Measurements from ENCODE around the gene TMEM244.
"Not testable (repeated sequence)": the region's sequence is repeated elsewhere in the genome, so short reads cannot be mapped to it uniquely, and the experiment has no call there.

TMEM244 gene

GRCh38 chr6:129866256-129866655 lies 5.1 kb upstream of the TMEM244 start:
- DNase-seq = no peak

GRCh38 chr6:129865013-129865412 lies 3.9 kb upstream of the TMEM244 start:
- DNase-seq = no peak

GRCh38 chr6:129863664-129864063 lies 2.5 kb upstream of the TMEM244 start:
- no peak for DNase-seq

GRCh38 chr6:129859524-129859923 lies 1.6 kb downstream of the TMEM244 start:
- no peak for DNase-seq

- no peak for DNase-seq
Observed at GRCh38 chr6:129857838-129858237, 3.3 kb downstream of the TMEM244 start.

- no peak for DNase-seq
Observed at GRCh38 chr6:129853996-129854711, 7.0 kb downstream of the TMEM244 start.

- DNase-seq = no peak
Observed at GRCh38 chr6:129852257-129852858, 8.8 kb downstream of the TMEM244 start.

GRCh38 chr6:129849456-129849855 lies 11.7 kb downstream of the TMEM244 start:
- no peak for DNase-seq

GRCh38 chr6:129846761-129847160 lies 14.4 kb downstream of the TMEM244 start:
- DNase-seq = no peak

- no peak for DNase-seq
Observed at GRCh38 chr6:129845696-129846095, 15.4 kb downstream of the TMEM244 start.

- no peak for DNase-seq
Observed at GRCh38 chr6:129844118-129844891, 16.8 kb downstream of the TMEM244 start.

- no peak for DNase-seq
Observed at GRCh38 chr6:129843573-129843972, 17.5 kb downstream of the TMEM244 start.

GRCh38 chr6:129842881-129843409 lies 18.2 kb downstream of the TMEM244 start:
- no peak for DNase-seq

- no peak for DNase-seq
Observed at GRCh38 chr6:129842137-129842536, 19.0 kb downstream of the TMEM244 start.

GRCh38 chr6:129839562-129839961 lies 21.6 kb downstream of the TMEM244 start:
- not testable (repeated sequence) for DNase-seq

- no peak for DNase-seq
Observed at GRCh38 chr6:129835691-129836090, 25.4 kb downstream of the TMEM244 start.

- no peak for DNase-seq
Observed at GRCh38 chr6:129832299-129832698, 28.8 kb downstream of the TMEM244 start.

GRCh38 chr6:129828229-129828628 lies 32.9 kb downstream of the TMEM244 start:
- DNase-seq = no peak

GRCh38 chr6:129818251-129818650 lies 42.9 kb downstream of the TMEM244 start:
- DNase-seq = no peak

- no peak for DNase-seq
Observed at GRCh38 chr6:129817821-129818220, 43.3 kb downstream of the TMEM244 start.

GRCh38 chr6:129817332-129817731 lies 43.8 kb downstream of the TMEM244 start:
- DNase-seq = no peak

GRCh38 chr6:129812145-129812777 lies 48.9 kb downstream of the TMEM244 start:
- DNase-seq = no peak

GRCh38 chr6:129807141-129807540 lies 54.0 kb downstream of the TMEM244 start:
- DNase-seq = not testable (repeated sequence)

Data from NCI-H1105 (cell line).